Embryonic facial prominence (tissue), 1 donor: Measurements from ENCODE around the gene GNAI1.

Experiments
- DNase-seq: peaks from one replicate; pipeline ENCODE4 v3.0.0-alpha.2; 2016; ENCODE audit errors: extremely low spot score

GNAI1 gene

DNA sequence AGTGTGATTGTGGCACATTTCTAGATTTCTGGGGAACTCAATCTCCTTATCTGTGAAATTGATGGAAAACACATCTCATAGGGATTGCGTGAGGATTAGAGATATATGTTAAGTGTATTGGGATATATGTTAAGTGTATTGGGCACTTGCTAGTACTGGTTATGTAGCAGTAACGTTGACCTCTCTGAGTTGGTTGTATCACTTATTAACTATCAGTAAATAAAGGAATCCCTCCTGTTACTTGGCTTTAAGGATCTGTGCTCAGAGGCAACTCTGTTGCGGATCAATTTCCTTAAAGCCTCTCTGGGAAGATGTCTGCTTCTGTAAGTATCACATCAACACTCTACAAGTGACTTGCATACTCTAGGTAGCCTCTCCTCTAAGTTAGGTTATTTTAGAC, 25.2 kb downstream of the GNAI1 start:
- no peak for DNase-seq

- no peak for DNase-seq
Observed at GRCh38 chr7:80161466-80161865, 26.8 kb downstream of the GNAI1 start.

DNA sequence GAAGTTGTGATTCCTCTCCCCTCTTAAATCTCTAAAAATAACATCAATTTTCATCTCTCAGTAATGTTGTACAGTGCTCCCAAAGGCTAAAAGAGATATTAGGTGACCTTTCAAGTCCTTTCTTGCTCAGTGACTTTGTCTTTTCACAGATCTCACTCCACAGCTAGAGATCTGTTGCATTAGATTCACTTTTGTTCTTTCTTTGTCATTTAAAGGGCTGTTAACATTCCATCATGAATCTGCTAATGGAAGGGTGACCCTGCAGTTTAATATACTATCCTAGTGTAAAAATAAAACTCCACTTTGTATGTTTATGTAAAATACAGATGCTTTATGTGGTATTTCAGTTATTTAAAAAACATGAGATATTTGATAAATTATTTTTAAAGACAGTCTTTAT, 30.5 kb downstream of the GNAI1 start:
- no peak for DNase-seq

GRCh38 chr7:80170445-80170844, 35.8 kb downstream of the GNAI1 start:
- no peak for DNase-seq

GRCh38 chr7:80172387-80172786, 37.8 kb downstream of the GNAI1 start:
- no peak for DNase-seq

GRCh38 chr7:80175744-80176143, 41.1 kb downstream of the GNAI1 start:
- no peak for DNase-seq

- no peak for DNase-seq
Observed at GRCh38 chr7:80181411-80181810, 46.8 kb downstream of the GNAI1 start.

GRCh38 chr7:80182630-80183276, 48.1 kb downstream of the GNAI1 start:
- DNase-seq, result no peak

DNA sequence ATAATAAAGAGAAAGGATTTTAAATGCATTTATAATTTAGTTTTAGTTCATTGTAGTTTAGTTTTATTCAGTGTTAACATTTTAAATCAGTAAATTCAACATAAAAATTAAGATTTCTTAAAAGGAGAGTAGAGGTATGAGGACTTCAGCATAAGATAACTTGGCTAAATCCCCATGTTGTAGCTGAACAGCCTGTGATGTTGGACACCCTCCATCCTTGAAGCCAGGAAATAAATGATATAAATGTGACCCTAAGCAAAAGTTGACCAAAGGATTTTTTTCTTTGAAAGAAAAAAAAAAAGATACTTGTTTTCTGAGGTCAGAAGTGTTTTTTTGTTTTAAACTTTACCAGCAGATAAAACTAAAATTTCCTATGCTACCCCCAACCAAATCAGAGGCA, 48.7 kb downstream of the GNAI1 start:
- no peak for DNase-seq

DNA sequence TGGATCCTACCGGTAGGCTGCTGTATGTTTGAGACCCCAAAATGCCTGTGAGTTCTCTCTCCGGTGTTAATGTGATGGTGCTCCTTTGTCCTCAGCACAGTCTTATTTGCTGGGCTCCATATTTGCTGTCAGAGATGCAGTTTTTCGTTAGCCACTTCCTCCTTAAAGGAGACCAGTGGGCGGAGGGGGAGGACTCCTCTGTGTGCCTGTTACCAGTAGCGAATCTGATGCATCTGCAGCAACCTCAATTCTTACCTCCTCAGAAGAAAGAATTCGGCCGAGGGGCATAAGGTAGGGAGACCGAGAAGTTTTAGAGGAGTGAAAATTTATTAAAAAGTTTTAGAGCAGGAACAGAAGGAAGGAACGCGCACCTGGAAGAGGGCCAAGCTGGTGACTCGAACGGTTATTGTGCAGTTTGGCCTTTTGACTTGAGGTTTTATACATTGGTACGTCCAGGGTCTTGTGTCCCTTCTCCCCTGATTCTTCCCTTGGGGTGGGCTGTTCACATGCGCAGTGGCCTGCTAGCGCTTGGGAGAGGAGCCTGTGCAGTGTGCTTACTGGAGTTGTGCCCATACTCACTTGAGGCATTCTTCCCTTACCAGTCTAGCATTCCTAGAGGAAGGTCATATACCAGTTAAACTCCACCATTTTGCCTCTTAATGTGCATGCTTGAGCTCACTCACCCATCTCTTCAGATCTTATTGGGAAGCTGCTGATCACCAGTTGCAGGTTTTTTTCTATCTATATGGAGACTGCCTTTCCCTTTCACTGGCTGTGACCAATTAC, 49.5 kb downstream of the GNAI1 start:
- no peak for DNase-seq

DNA sequence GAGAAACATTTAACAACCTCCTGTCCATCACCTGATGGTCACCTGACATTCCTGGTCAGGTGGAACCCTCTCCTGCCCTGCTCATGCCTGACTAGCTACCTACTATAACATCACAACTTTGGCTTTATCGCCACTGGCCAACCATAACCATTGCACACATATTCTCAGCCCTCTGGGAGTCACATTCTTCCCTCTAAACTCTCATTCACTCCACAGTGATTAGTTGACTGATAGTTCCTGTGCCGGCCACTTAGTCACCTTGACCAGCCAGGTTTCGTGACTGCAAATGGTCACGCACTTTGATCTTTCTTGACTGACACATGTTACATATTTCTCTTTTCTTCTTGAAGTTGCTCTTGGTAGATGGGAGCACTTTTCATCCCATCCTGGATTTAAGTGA, 50.1 kb downstream of the GNAI1 start:
- no peak for DNase-seq

DNA sequence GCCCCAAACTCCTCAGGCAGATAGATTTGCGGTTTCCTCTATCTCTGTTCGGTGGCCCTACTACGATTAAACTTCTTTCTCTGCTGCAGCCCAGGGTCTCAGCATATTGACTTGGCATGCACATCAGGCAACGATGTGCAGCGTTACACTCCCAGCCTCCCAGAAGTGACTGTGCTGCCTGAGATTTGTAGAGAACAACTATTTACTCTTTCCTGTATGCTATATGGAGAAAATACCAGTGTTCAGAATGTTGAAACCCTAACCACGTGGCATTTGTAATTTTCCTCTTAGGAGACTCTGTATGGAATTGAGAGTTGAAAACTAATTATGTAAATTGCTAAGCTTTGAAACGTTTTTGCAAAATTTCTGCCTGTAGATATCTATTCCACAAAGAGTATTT, 50.9 kb downstream of the GNAI1 start:
- DNase-seq, result no peak

GRCh38 chr7:80186721-80187120, 52.1 kb downstream of the GNAI1 start:
- no peak for DNase-seq

DNA sequence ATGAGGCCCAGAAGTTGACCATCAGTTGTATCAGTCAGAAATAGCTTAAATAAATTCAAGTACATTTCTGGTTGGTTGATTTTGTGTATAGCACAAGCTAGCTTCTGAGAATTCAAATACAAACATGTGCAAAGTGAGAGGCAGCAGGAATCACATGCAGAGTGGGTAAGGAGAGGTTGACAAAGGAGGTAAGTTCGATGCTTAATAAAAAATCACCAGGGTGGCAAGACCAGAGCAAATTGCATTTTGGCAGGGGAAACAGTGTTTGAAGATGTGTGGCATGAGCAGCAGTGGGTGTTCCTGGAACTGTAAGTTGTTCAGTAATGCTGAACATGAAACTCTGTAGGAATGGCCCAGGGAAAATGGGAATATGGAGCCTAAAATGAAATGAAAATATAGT, 52.6 kb downstream of the GNAI1 start:
- DNase-seq, result no peak

GRCh38 chr7:80187727-80188126, 53.1 kb downstream of the GNAI1 start:
- DNase-seq, result no peak

DNA sequence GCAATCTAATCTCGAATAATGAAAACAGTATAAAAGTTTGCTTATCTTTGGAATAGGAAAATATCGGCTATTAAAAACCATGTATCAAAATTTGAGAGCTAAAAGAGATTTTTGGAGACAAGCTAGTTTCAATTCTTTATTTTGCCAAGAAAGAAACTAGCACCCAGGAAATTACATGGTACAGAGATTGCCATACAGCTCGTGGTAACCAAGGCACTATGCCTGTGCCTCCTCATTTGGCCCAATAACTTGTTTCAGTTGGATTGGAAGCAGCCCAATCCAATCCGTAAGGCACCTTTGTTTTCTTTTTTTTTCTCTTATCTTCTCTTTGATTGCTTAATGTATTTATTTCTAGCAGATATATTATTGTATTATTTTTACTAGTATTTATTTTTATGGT, 55.0 kb downstream of the GNAI1 start:
- no peak for DNase-seq

GRCh38 chr7:80197627-80198026, 63.0 kb downstream of the GNAI1 start:
- DNase-seq, result no peak

GRCh38 chr7:80199051-80199450, 64.4 kb downstream of the GNAI1 start:
- no peak for DNase-seq

GRCh38 chr7:80204454-80204853, 69.8 kb downstream of the GNAI1 start:
- DNase-seq, result no peak

GRCh38 chr7:80204919-80205318, 70.3 kb downstream of the GNAI1 start:
- no peak for DNase-seq

DNA sequence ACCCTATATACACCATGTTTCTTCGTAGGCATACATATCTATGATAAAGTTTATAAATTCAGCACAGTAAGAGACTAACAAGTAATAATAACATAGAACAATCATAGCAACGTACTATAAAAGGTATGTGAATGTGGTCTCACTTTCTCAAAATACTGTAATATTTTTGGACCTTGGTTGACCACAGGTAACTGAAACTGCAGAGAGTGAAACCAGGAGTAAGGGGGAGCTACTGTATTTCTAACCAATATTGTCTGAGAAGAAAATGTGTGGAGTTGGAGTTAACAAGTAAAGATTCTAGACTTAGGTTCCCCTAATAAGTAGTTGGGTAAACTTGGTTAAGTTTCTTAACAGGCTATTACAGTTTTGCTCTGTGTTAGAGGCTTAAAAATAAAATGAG, 72.1 kb downstream of the GNAI1 start:
- no peak for DNase-seq

GRCh38 chr7:80207501-80207900, 72.9 kb downstream of the GNAI1 start:
- DNase-seq, result no peak

DNA sequence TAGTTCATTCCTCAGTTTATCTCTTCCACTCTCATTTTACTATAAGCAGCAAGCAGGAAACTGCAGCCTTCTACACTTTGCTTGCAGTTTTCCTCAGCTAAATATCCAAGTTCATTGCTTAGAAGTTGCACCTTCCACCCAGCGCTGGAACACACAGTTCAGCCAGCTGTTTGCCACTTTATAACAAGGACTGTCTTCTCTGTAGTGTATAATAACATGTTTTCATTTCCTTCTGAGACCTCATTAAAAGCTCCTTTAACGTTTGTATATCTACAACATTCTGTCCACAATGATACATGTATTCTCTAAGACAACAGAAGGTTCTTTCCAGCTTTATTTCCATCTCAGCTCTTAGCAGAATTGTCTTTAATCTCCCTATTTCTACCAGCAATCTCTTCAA, 74.1 kb downstream of the GNAI1 start:
- no peak for DNase-seq

DNA sequence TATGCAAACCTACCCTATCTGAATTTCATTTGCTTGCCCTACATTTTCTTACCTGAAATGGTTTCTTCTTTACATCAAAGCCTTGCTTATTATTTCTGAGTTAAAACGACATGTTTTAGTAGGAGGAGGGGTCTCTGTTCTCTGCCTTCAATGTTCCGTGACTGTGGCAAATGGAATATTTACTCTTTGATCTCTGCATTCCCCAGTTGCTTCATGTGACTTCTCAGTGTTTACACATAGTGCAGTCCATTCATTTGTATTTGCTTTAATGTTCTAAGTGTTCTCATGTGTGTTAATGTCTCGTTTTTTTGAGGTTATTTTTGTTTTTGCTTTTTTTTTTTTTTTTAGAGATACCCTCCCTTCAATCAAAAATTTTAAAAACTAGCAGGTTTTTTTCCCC, 75.8 kb downstream of the GNAI1 start:
- DNase-seq, result no peak
